ENCODE data around the gene DYNC1H1. TPM values are rescaled to one million over a fixed set of nuclear protein-coding genes. Genes with fewer than 3 reads are reported as not detected.
A peak's percentile ranks its signal among the peaks of the same experiment; 100 is the strongest.

DYNC1H1 gene
- total and polyA plus RNA-seq, 10 donors, result 65.9 to 446 (median 351) TPM

DNA sequence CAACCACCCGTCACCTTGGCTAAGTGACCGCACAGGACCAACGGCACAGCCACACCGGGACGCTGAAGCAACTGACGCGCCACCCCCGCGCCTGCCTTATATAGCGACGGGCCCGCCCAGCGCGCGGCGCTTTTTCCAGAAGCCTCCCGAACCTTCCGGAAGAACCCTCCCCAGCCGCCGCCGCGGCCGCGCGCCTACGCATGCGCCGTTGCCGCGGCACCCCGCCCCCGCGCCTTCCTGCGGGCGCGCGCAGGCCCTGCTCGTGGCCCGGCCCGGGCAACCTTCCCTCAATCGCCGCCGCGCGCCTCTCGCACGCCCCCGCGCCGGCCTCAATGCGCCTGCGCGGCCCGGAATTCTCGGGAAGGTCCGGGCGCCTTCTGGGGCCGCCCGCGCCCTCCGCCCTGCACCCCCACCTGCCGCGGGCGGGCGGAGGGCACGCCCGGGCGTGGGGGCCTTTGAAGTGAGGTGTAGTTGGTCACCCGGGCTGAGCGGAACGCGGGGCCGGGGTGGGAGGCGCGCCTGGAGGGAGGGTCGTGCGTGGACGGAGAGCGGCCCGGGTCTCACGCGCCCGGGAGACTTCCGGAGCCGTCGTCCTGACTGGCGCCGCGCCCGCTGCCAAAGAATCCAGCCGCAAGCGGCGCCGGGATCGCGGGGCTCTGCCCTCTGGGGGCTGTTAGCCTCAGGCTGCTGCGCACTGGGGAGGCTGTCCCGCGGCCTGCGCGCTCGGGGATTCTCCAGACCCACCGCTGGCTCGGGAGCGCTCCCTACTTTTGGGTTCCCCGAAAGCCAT is 122.8 kb downstream of the DYNC1H1 start, which contains the start of gene HSP90AA1:
TSS of gene HSP90AA1 (minus strand) at position 73 of the 790 bp plus-strand sequence. CDS start 666 bp downstream, outside the sequence.
- Histone ChIP-seq H3K27ac (peak within 1 kb of the TSS; percentile 98 to 100 (median 100)), H3K36me3 (peaks cover 5 to 39% (median 35%) of the 10 kb centered on the region in 6 donors), H3K27me3 (replicated peaks in 1 of 7) (no peaks in the 10 kb centered on the region), H3K4me1 (peaks cover 38 to 67% (median 55%) of the 10 kb centered on the region in 6 donors), H3K4me3 (peak within 1 kb of the TSS; percentile 51 to 92 (median 85)), H3K9me3 (no peaks in the 10 kb centered on the region)
- intact Hi-C loops (cut with DNase I; ENCODE audit: low total_unique reads), result loop anchor here (5.0 kb wide), 1 partner anchor 125 kb away; the partner anchor contains the start of gene DYNC1H1
- DNase-seq, result peak; percentile 99
- peak; percentile 90 to 99 (median 93) for TF ChIP-seq POLR2A (IDR thresholded peaks at IDR 0.05)
- TF ChIP-seq, protein P1, sequence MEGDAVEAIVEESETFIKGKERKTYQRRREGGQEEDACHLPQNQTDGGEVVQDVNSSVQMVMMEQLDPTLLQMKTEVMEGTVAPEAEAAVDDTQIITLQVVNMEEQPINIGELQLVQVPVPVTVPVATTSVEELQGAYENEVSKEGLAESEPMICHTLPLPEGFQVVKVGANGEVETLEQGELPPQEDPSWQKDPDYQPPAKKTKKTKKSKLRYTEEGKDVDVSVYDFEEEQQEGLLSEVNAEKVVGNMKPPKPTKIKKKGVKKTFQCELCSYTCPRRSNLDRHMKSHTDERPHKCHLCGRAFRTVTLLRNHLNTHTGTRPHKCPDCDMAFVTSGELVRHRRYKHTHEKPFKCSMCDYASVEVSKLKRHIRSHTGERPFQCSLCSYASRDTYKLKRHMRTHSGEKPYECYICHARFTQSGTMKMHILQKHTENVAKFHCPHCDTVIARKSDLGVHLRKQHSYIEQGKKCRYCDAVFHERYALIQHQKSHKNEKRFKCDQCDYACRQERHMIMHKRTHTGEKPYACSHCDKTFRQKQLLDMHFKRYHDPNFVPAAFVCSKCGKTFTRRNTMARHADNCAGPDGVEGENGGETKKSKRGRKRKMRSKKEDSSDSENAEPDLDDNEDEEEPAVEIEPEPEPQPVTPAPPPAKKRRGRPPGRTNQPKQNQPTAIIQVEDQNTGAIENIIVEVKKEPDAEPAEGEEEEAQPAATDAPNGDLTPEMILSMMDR (IDR thresholded peaks at IDR 0.05 in 8 of 11, conservative IDR thresholded peaks at IDR 0.05 in 3 of 11), result peak in 4 of 11 experiments; percentile 6 to 22 (median 14)
- peak; percentile 99 to 100 (median 99) for TF ChIP-seq POLR2AphosphoS5 (IDR thresholded peaks at IDR 0.05)
- WGBS, 5 donors, result 0% methylated on average over 5 to 106 of the region's 106 CpGs

DNA sequence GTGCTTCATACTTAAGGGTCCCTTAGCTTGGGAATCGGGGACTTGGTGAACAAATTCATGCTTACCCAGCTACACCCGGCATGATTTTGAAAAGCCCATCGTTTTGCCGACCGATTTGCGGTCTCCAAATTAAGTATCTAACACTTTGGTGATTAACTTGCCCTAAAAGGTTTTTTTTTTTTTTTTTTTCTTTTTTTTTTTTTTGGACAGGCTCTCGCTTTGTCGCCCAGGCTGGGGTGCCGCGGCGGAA is 123.3 kb downstream of the DYNC1H1 start:
- DNase-seq, result no peak
- peaks cover 33 to 62% (median 50%) of the 10 kb centered on the region in 6 donors for H3K4me1 ChIP-seq
- intact Hi-C loops (cut with DNase I; ENCODE audit: low total_unique reads), result loop anchor here (5.0 kb wide), 1 partner anchor 125 kb away; the partner anchor contains the start of gene DYNC1H1
- H3K27ac ChIP-seq, result peak overlapping the region; percentile 98 to 100 (median 100)
- TF ChIP-seq POLR2A (IDR thresholded peaks at IDR 0.05) (no peak), POLR2AphosphoS5 (IDR thresholded peaks at IDR 0.05) (no peak)
- TF ChIP-seq, protein P1 (IDR thresholded peaks at IDR 0.05 in 8 of 11, conservative IDR thresholded peaks at IDR 0.05 in 3 of 11), result no peak
- peak overlapping the region; percentile 51 to 92 (median 85) for H3K4me3 ChIP-seq
- no peaks in the 10 kb centered on the region for H3K9me3 ChIP-seq
- 3 to 18% (median 10%) methylated on average over 11 of the region's 11 CpGs for WGBS, 5 donors
- peaks cover 5 to 34% (median 30%) of the 10 kb centered on the region in 6 donors for H3K36me3 ChIP-seq
- H3K27me3 ChIP-seq (replicated peaks in 1 of 7), result no peaks in the 10 kb centered on the region

DNA sequence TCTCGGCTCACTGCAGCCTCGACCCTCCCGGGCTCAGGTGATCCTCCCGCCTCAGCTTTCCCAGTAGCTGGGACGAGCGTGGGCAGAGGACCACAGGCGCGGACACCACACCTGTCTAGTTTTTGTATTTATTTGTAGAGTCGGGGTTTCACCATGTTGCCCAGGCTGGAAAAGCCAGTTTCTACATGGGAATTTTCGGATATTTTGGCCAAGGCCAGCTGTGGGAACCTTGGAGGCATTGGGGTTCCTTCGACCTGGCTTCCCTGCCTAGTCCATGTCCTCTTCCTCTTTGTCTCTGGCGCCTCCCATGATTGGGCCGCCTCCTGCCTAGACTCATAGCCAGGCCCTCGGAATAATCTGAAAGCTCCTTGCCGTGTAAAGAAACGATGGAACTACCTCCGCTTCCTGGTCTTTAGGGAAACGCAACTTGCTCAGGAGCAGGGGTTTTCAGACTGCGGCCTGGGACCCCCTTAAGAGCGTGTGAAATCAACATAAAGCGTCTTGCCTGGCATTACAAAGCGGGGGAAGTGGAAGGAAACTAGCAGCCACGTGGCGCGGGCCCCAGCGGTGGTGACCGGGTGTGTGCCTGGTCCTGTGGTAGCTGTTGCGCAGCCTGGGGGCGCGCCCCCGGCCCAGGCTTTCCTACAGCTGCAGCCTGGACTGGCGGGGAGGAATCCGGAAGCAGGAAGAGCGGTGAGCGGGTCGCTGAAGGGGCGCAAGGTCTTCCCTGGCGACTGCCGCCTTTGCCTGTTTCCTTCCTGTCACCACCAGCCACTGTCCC is 123.8 kb downstream of the DYNC1H1 start:
- peak; percentile 92 for DNase-seq
- TF ChIP-seq POLR2A (IDR thresholded peaks at IDR 0.05), result no peak
- TF ChIP-seq, protein P1 (IDR thresholded peaks at IDR 0.05 in 8 of 11, conservative IDR thresholded peaks at IDR 0.05 in 3 of 11), result peak in 2 of 11 experiments; percentile 8 to 17
- peak; percentile 60 to 82 (median 77) for TF ChIP-seq POLR2AphosphoS5 (IDR thresholded peaks at IDR 0.05)

More for the DNA sequence above, 123.8 kb downstream of the DYNC1H1 start:
- Histone ChIP-seq H3K4me3 (peak overlapping the region; percentile 51 to 92 (median 85)), H3K36me3 (peaks cover 3 to 28% (median 24%) of the 10 kb centered on the region in 6 donors), H3K27me3 (replicated peaks in 1 of 7) (no peaks in the 10 kb centered on the region), H3K27ac (peak overlapping the region; percentile 98 to 100 (median 100)), H3K4me1 (peaks cover 28 to 57% (median 44%) of the 10 kb centered on the region in 6 donors), H3K9me3 (no peaks in the 10 kb centered on the region)
- intact Hi-C loops (cut with DNase I; ENCODE audit: low total_unique reads), result loop anchor here (5.0 kb wide), 1 partner anchor 126 kb away; the partner anchor contains the start of gene DYNC1H1
- WGBS, 5 donors, result 8 to 14% (median 10%) methylated on average over 35 to 39 of the region's 39 CpGs

Data from spleen (tissue), 11 donors.